ENCODE data around the gene MOV10. TPM values are rescaled to one million over a fixed set of nuclear protein-coding genes. Genes with fewer than 3 reads are reported as not detected.

Gene MOV10
- polyA plus RNA-seq, 1 of the 3 experiments (the other 2 are of a cell fraction), result 87.4 TPM

- TF ChIP-seq REST (IDR thresholded peaks at IDR 0.05; ENCODE audit: low read depth, low read length) (no peak), ZBTB33 (IDR thresholded peaks at IDR 0.05; ENCODE audit: borderline replicate concordance, low read depth) (no peak), EZH2phosphoT487 (IDR thresholded peaks at IDR 0.05; ENCODE audit: borderline replicate concordance, low read depth) (no peak), MEF2A (IDR thresholded peaks at IDR 0.05; ENCODE audit: borderline replicate concordance, low read depth) (no peak), CTCF (IDR thresholded peaks at IDR 0.05) (no peak), NRF1 (IDR thresholded peaks at IDR 0.05; ENCODE audit: low read depth, low read length) (no peak)
Observed at GRCh38 chr1:112628516-112628915, 45.9 kb upstream of the MOV10 start (continued).

GRCh38 chr1:112629256-112629655 lies 45.2 kb upstream of the MOV10 start:
- H3K9ac ChIP-seq, result no peak overlapping the region
- H3K4me2 ChIP-seq, result no peak overlapping the region
- H3K9me3 ChIP-seq, result no peaks in the 10 kb centered on the region
- TF ChIP-seq CHD2 (IDR thresholded peaks at IDR 0.05; ENCODE audit: low read length, partially characterized antibody) (no peak), ELF1 (IDR thresholded peaks at IDR 0.05) (no peak), TCF12 (IDR thresholded peaks at IDR 0.05) (no peak), TAF1 (IDR thresholded peaks at IDR 0.05; ENCODE audit: borderline replicate concordance, low read depth, low read length) (no peak), FOXM1 (IDR thresholded peaks at IDR 0.05; ENCODE audit: low read depth) (no peak), TEAD4 (IDR thresholded peaks at IDR 0.05; ENCODE audit: borderline replicate concordance, insufficient read depth) (no peak)
- H4K20me1 ChIP-seq (ENCODE audit: insufficient read depth), result peaks cover 96% of the 10 kb centered on the region
- no peak for DNase-seq
- POLR2A ChIA-PET, result no interaction called here
- peaks cover 8 to 16% of the 10 kb centered on the region in 2 experiments for H3K36me3 ChIP-seq (replicated peaks in 1 of 2; ENCODE audit: control insufficient read depth in 1 of 2, insufficient read depth in 2 of 2, low read length in 1 of 2)
- H2AFZ ChIP-seq (ENCODE audit: low read depth), result no peak overlapping the region
- peaks cover 100% of the 10 kb centered on the region for H3K79me2 ChIP-seq (ENCODE audit: insufficient read depth)
- CTCF ChIA-PET, result no interaction called here
- peaks cover 0 to 6% of the 10 kb centered on the region in 2 experiments; a peak in 2 of 4 replicates for H3K4me1 ChIP-seq (ENCODE audit: control insufficient read depth in 1 of 2, insufficient read depth in 2 of 2, low read depth in 1 of 2, low read length in 1 of 2)
- peaks cover 11% of the 10 kb centered on the region for H3F3A ChIP-seq (replicated peaks; ENCODE audit: insufficient read depth)
- no peak overlapping the region for H3K4me3 ChIP-seq (ENCODE audit: low read depth in 2 of 2, low read length in 1 of 2)
- H3K27ac ChIP-seq (ENCODE audit: low read depth in 2 of 2, low read length in 1 of 2), result no peak overlapping the region
- H3K9me2 ChIP-seq, result no peaks in the 10 kb centered on the region
- H3K27me3 ChIP-seq (ENCODE audit: insufficient read depth), result no peaks in the 10 kb centered on the region
